ENCODE results near the gene PCLO.

DNA sequence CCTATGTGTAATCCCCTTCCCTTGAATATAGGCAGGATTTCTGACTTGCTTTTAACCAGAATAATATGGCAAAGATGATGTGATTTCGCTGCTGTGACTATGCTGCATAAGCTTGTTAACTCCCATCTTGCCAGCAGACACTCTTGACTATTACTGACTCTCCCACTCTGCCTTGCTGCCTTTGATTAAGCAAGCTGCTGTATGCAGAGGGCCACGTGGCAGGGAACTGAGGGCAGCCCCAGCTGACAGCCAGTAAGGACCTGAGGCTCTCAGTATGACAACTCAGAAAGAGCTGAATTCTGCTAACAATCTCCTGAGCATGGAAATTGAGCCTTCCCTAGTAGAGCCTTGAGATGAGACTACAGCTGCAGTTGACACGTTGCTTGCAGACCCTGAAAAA is 439.7 kb downstream of the PCLO start:
- no peak for TF ChIP-seq CTCF (conservative IDR thresholded peaks at IDR 0.05; ENCODE audit: low read depth, low read length)
- TF ChIP-seq EZH2phosphoT487 (IDR thresholded peaks at IDR 0.05; ENCODE audit: borderline replicate concordance, low read length): no peak
- TF ChIP-seq EZH2 (IDR thresholded peaks at IDR 0.05; ENCODE audit: low read length, unreplicated experiment): no peak
